H9 (cell line): Measurements from ENCODE around the gene CFAP119. TPM values are rescaled to one million over a fixed set of nuclear protein-coding genes. Genes with fewer than 3 reads are reported as not detected.
A peak's percentile ranks its signal among the peaks of the same experiment; 100 is the strongest.

Experiments used
- DNase-seq: peaks from one replicate; pipeline ENCODE4 v3.0.0-alpha.2; 2017
- H2AFZ ChIP-seq: one replicate; pipeline ENCODE4 v1.6.1; 2013; ENCODE audit warnings: mild to moderate bottlenecking, low read length, control low read depth, moderate library complexity
- H2AK5ac ChIP-seq: 2 replicates; pipeline ENCODE4 v1.6.1; 2013; ENCODE audit warnings: low read length, control low read depth, mixed read lengths; ENCODE audit not compliant: insufficient read length
- H2BK120ac ChIP-seq: one replicate; pipeline ENCODE4 v1.6.1; 2013; ENCODE audit warnings: low read depth, mild to moderate bottlenecking, low read length, control low read depth, inconsistent platforms; ENCODE audit not compliant: poor library complexity, severe bottlenecking
- H2BK12ac ChIP-seq: 2 replicates; pipeline ENCODE4 v1.6.1; 2013; ENCODE audit warnings: low read length, control low read depth, mixed read lengths, low read depth; ENCODE audit not compliant: insufficient read length
- H2BK15ac ChIP-seq: 2 replicates; pipeline ENCODE4 v1.6.1; 2013; ENCODE audit warnings: low read depth, low read length, control low read depth
- H2BK20ac ChIP-seq: one replicate; pipeline ENCODE4 v1.6.1; 2013; ENCODE audit warnings: low read depth, mild to moderate bottlenecking, low read length, control low read depth, inconsistent platforms; ENCODE audit not compliant: poor library complexity, severe bottlenecking
- H2BK5ac ChIP-seq: 2 replicates; pipeline ENCODE4 v1.6.1; 2013; ENCODE audit warnings: low read length, control low read depth, mixed read lengths; ENCODE audit not compliant: insufficient read length
- H3K14ac ChIP-seq: 2 replicates; pipeline ENCODE4 v1.6.1; 2013; ENCODE audit warnings: low read length, control low read depth; ENCODE audit not compliant: insufficient read depth
- H3K18ac ChIP-seq: 2 replicates; pipeline ENCODE4 v1.6.1; 2013; ENCODE audit warnings: low read depth, mild to moderate bottlenecking, mixed read lengths, low read length, control low read depth; ENCODE audit not compliant: insufficient read length
- H3K23ac ChIP-seq: 2 replicates; pipeline ENCODE4 v1.6.1; 2013; ENCODE audit warnings: low read length, control low read depth, mixed read lengths, low read depth; ENCODE audit not compliant: insufficient read length
- H3K23me2 ChIP-seq: 2 replicates; pipeline ENCODE4 v1.6.1; 2013; ENCODE audit warnings: low read depth, mild to moderate bottlenecking, mixed read lengths, low read length, control low read depth; ENCODE audit not compliant: insufficient read length, poor library complexity, severe bottlenecking
- H3K27ac ChIP-seq: 2 replicates; pipeline ENCODE4 v1.5.1; 2013; ENCODE audit warnings: low read length, control low read depth, mixed read lengths, low read depth; ENCODE audit not compliant: insufficient read length
- H3K27me3 ChIP-seq: 2 replicates; pipeline ENCODE4 v1.6.1; 2013; ENCODE audit warnings: low read length, control low read depth, inconsistent platforms; ENCODE audit not compliant: insufficient read depth
- H3K4ac ChIP-seq: 2 replicates; pipeline ENCODE4 v1.6.1; 2013; ENCODE audit warnings: low read depth, mild to moderate bottlenecking, control low read depth, inconsistent platforms, low read length, moderate library complexity
- H3K4me1 ChIP-seq: 2 replicates; pipeline ENCODE4 v1.6.1; 2013; ENCODE audit warnings: low read length, control low read depth, inconsistent platforms; ENCODE audit not compliant: insufficient read depth
- H3K4me2 ChIP-seq: 2 replicates; pipeline ENCODE4 v1.6.1; 2013; ENCODE audit warnings: low read length, control low read depth, mixed read lengths; ENCODE audit not compliant: insufficient read length, insufficient read depth
- H3K56ac ChIP-seq: 2 replicates; pipeline ENCODE4 v1.6.1; 2013; ENCODE audit warnings: low read depth, mild to moderate bottlenecking, mixed read lengths, low read length, control low read depth; ENCODE audit not compliant: insufficient read length
- H3K79me1 ChIP-seq: 2 replicates; pipeline ENCODE4 v1.6.1; 2013; ENCODE audit warnings: low read depth, mild to moderate bottlenecking, moderate library complexity, low read length, control low read depth, inconsistent platforms; ENCODE audit not compliant: insufficient read depth, poor library complexity, severe bottlenecking
- H3K79me2 ChIP-seq: 2 replicates; pipeline ENCODE4 v1.6.1; 2013; ENCODE audit warnings: low read length, control low read depth, inconsistent platforms; ENCODE audit not compliant: insufficient read depth
- H3K9ac ChIP-seq: 2 replicates; pipeline ENCODE4 v1.6.1; 2013; ENCODE audit warnings: low read length, control low read depth, mixed read lengths; ENCODE audit not compliant: insufficient read length; ENCODE audit errors: extremely low read depth
- H3K9me3 ChIP-seq: one replicate; pipeline ENCODE4 v1.6.1; 2013; ENCODE audit warnings: low read depth, low read length, inconsistent platforms; ENCODE audit not compliant: control insufficient read depth
- H3T11ph ChIP-seq: one replicate; pipeline ENCODE4 v1.6.1; 2013; ENCODE audit warnings: mild to moderate bottlenecking, low read length, control low read depth, inconsistent platforms
- H4K20me1 ChIP-seq: one replicate; pipeline ENCODE4 v1.6.1; 2013; ENCODE audit not compliant: control insufficient read depth, insufficient read length, insufficient read depth
- H4K5ac ChIP-seq: 2 replicates; pipeline ENCODE4 v1.6.1; 2013; ENCODE audit warnings: low read depth, mild to moderate bottlenecking, mixed read lengths, low read length, control low read depth; ENCODE audit not compliant: insufficient read length
- H4K8ac ChIP-seq: replicated peaks from 2 replicates; pipeline ENCODE4 v1.6.1; 2013; ENCODE audit warnings: low read length, control low read depth, mixed read lengths, low read depth; ENCODE audit not compliant: insufficient read length
- H4K91ac ChIP-seq: 2 replicates; pipeline ENCODE4 v1.6.1; 2013; ENCODE audit warnings: low read depth, mild to moderate bottlenecking, moderate library complexity, mixed read lengths, low read length, control low read depth; ENCODE audit not compliant: insufficient read length
- H3K27ac Mint-ChIP-seq, 3 experiments: 2 replicates in 2 of 3; 3 replicates in 1 of 3; pipeline ENCODE4 v1.8.0; 2020 to 2021; ENCODE audit warnings: mixed read lengths in 3 of 3, mild to moderate bottlenecking in 1 of 3, moderate library complexity in 1 of 3
- H3K27me3 Mint-ChIP-seq: 2 replicates; pipeline ENCODE4 v1.8.0; 2021; ENCODE audit warnings: low read depth, mild to moderate bottlenecking, moderate library complexity, mixed read lengths
- H3K36me3 Mint-ChIP-seq, 3 experiments: 2 replicates in 2 of 3; 3 replicates in 1 of 3; pipeline ENCODE4 v1.8.0; 2020 to 2021; ENCODE audit warnings: low read depth in 3 of 3, mixed read lengths in 3 of 3; ENCODE audit not compliant: insufficient read depth in 1 of 3
- H3K4me1 Mint-ChIP-seq, 2 experiments: 2 replicates each; pipeline ENCODE4 v1.8.0; 2020; ENCODE audit warnings: mixed read lengths in 2 of 2
- H3K4me3 Mint-ChIP-seq, 2 experiments: 2 replicates in 1 of 2; 3 replicates in 1 of 2; pipeline ENCODE4 v1.8.0; 2020 to 2021; ENCODE audit warnings: mild to moderate bottlenecking in 2 of 2, mixed read lengths in 2 of 2, moderate library complexity in 1 of 2
- H3K9me3 Mint-ChIP-seq, 2 experiments: 2 replicates in 1 of 2; 3 replicates in 1 of 2; pipeline ENCODE4 v1.8.0; 2020; ENCODE audit warnings: mild to moderate bottlenecking in 2 of 2, mixed read lengths in 2 of 2, moderate library complexity in 1 of 2
- CTCF ChIP-seq: fragments of 200-600 bp; sonication (generic); conservative IDR thresholded peaks from 3 replicates; pipeline ENCODE4 v1.8.0; 2021; ENCODE audit warnings: antibody characterized with exemption, mild to moderate bottlenecking
- WGBS: extraction: QIAGEN DNeasy Blood & Tissue Kit; methylation state at CpG from one replicate; pipeline ENCODE4 v1.1.7; 2013; ENCODE audit warnings: missing lambda C conversion rate, low lambda C conversion rate, mixed read lengths; ENCODE audit not compliant: insufficient read length; ENCODE audit errors: extremely low coverage; 5-methylcytosine and 5-hydroxymethylcytosine counted together
- total RNA-seq: library from RNA; stranded (reverse); gene quantifications from 2 replicates; pipeline ENCODE4 v1.2.1, GENCODE V29; 2021

The CFAP119 gene
- total RNA-seq, 1 experiment from 2014 or later, result 5.4 TPM

GRCh38 chr16:30755955-30756780 lies 5.7 kb downstream of the CFAP119 start:
- H2BK120ac ChIP-seq, result no peak overlapping the region
- no peak overlapping the region for H3K18ac ChIP-seq
- Mint-ChIP-seq H3K27ac (no peak overlapping the region), H3K27me3 (no peaks in the 10 kb centered on the region), H3K36me3 (peaks cover 7 to 59% (median 38%) of the 10 kb centered on the region in 3 experiments), H3K4me1 (peaks cover 7 to 8% of the 10 kb centered on the region in 2 experiments), H3K4me3 (peak overlapping the region in 1 of 2 experiments; percentile 33; a peak in 1 of 5 replicates), H3K9me3 (no peaks in the 10 kb centered on the region)
- no peak overlapping the region for H3K56ac ChIP-seq
- no CpG with 5 or more reads among the region's 20 CpGs for whole genome bisulfite sequencing
- no peak overlapping the region for H4K8ac ChIP-seq
- no peaks in the 10 kb centered on the region for H3K79me1 ChIP-seq
- H4K5ac ChIP-seq, result no peak overlapping the region
- H3K27me3 ChIP-seq, result no peaks in the 10 kb centered on the region
- peaks cover 6% of the 10 kb centered on the region for H3K23me2 ChIP-seq
- H3K23ac ChIP-seq, result no peak overlapping the region
- no peaks in the 10 kb centered on the region for H3K9me3 ChIP-seq
- no peak overlapping the region for H2BK5ac ChIP-seq
- no peak overlapping the region for H2AK5ac ChIP-seq
- H3K4ac ChIP-seq, result no peak overlapping the region
- no peak overlapping the region for H3K14ac ChIP-seq
- no peaks in the 10 kb centered on the region for H4K20me1 ChIP-seq
- TF ChIP-seq CTCF, result no peak
- no peaks in the 10 kb centered on the region for H3K4me1 ChIP-seq
- H4K91ac ChIP-seq, result no peak overlapping the region
- DNase-seq, result no peak
- H2BK20ac ChIP-seq, result no peak overlapping the region
- no peak overlapping the region for H3K27ac ChIP-seq
- no peak overlapping the region for H2BK15ac ChIP-seq
- no peaks in the 10 kb centered on the region for H3K79me2 ChIP-seq
- no peak overlapping the region for H3K4me2 ChIP-seq
- no peak overlapping the region for H2BK12ac ChIP-seq
- H2AFZ ChIP-seq, result no peak overlapping the region
- no peak overlapping the region for H3T11ph ChIP-seq
- H3K9ac ChIP-seq, result no peak overlapping the region
